ENCODE results near the gene STT3A.

GRCh38 chr11:125552927-125553326 is 39.7 kb upstream of the STT3A start:
- no peak for TF ChIP-seq CTCF (IDR thresholded peaks at IDR 0.05)
- no peak for TF ChIP-seq POLR2A (IDR thresholded peaks at IDR 0.05)
- TF ChIP-seq POLR2AphosphoS5 (IDR thresholded peaks at IDR 0.05) = no peak
- no peak for TF ChIP-seq EP300 (IDR thresholded peaks at IDR 0.05)
